Common myeloid progenitor, CD34-positive (primary cell): ENCODE results near the gene MAP1LC3B2.

Experiments
- CTCF ChIA-PET: fragments of 350-600 bp; sonication (Branson Sonifier 250); formaldehyde crosslinking; loops from one replicate; lab custom pipeline; 2021; ENCODE audit warnings: antibody characterized with exemption; lab: Charles Lee
- POLR2A ChIA-PET: fragments of 350-600 bp; sonication (Branson Sonifier 250); formaldehyde crosslinking; loops from one replicate; lab custom pipeline; 2021; ENCODE audit warnings: antibody characterized with exemption; lab: Charles Lee
- DNase-seq, 3 donors: peaks; one replicate each; pipeline versions ENCODE4 v3.0.0 to v3.0.0-alpha.2; 2013
- H3K27ac ChIP-seq, 2 experiments: 1 replicate in 1 of 2; 2 replicates in 1 of 2; pipeline ENCODE4 v1.7.0; 2013; ENCODE audit warnings: inconsistent platforms in 2 of 2, low read length in 2 of 2, mild to moderate bottlenecking in 2 of 2, low read depth in 1 of 2, moderate library complexity in 1 of 2; ENCODE audit not compliant: severe bottlenecking in 2 of 2, insufficient read depth in 1 of 2, poor library complexity in 1 of 2
- H3K27me3 ChIP-seq, 5 experiments: replicated peaks in 2 of 5; 1 replicate in 3 of 5; 2 replicates in 2 of 5; pipeline versions ENCODE4 v1.6.1 to v1.7.0; 2013; ENCODE audit warnings: low read length in 4 of 5, mild to moderate bottlenecking in 2 of 5, moderate library complexity in 2 of 5, inconsistent platforms in 1 of 5; ENCODE audit not compliant: insufficient read depth in 5 of 5, control insufficient read depth in 4 of 5
- H3K36me3 ChIP-seq, 4 experiments: 1 replicate in 2 of 4; 2 replicates in 2 of 4; pipeline versions ENCODE4 v1.6.1 to v1.7.0; 2013; ENCODE audit warnings: low read length in 3 of 4, control low read depth in 1 of 4, mild to moderate bottlenecking in 1 of 4; ENCODE audit not compliant: control insufficient read depth in 4 of 4, insufficient read depth in 4 of 4
- H3K4me1 ChIP-seq, 4 experiments: 1 replicate in 3 of 4; 2 replicates in 1 of 4; pipeline versions ENCODE4 v1.6.1 to v1.7.1; 2013; ENCODE audit warnings: low read length in 3 of 4, mild to moderate bottlenecking in 3 of 4, control low read depth in 1 of 4, inconsistent platforms in 1 of 4, moderate library complexity in 1 of 4; ENCODE audit not compliant: control insufficient read depth in 4 of 4, insufficient read depth in 4 of 4; ENCODE audit errors: control extremely low read depth in 1 of 4
- H3K4me3 ChIP-seq, 7 experiments: 1 replicate in 4 of 7; 2 replicates in 3 of 7; pipeline versions ENCODE4 v1.5.1 to v1.7.0; 2013; ENCODE audit warnings: mild to moderate bottlenecking in 7 of 7, low read length in 6 of 7, moderate library complexity in 6 of 7, inconsistent platforms in 2 of 7, low read depth in 2 of 7, control low read depth in 1 of 7; ENCODE audit not compliant: insufficient read depth in 4 of 7, control insufficient read depth in 1 of 7; ENCODE audit errors: extremely low read depth in 1 of 7
- H3K9me3 ChIP-seq, 5 experiments: 1 replicate in 4 of 5; 2 replicates in 1 of 5; pipeline versions ENCODE4 v1.6.1 to v1.7.1; 2013; ENCODE audit warnings: low read length in 4 of 5, mild to moderate bottlenecking in 2 of 5, inconsistent platforms in 1 of 5, low read depth in 1 of 5, moderate library complexity in 1 of 5; ENCODE audit not compliant: control insufficient read depth in 4 of 5, insufficient read depth in 2 of 5; ENCODE audit errors: control extremely low read depth in 1 of 5
- WGBS: methylation state at CpG from one replicate; pipeline ENCODE4 v1.1.5; 2013; ENCODE audit not compliant: insufficient coverage; 5-methylcytosine and 5-hydroxymethylcytosine counted together

The MAP1LC3B2 gene

GRCh38 chr12:116577154-116577561 is 18.0 kb downstream of the MAP1LC3B2 start:
- H3K4me3 ChIP-seq, result no peak overlapping the region
- CTCF ChIA-PET, result interaction anchor here (0.8 to 1.5 kb wide), 3 partner anchors 13 to 16 kb away, joined by 3 to 4 read pairs (median 3); no protein-coding TSS in a partner anchor
- POLR2A ChIA-PET, result no interaction called here
- H3K9me3 ChIP-seq, result peaks cover 0 to 3% (median 0%) of the 10 kb centered on the region in 5 experiments
- no peak overlapping the region for H3K27ac ChIP-seq
- WGBS, result 94% methylated on average over 2 of the region's 4 CpGs
- H3K36me3 ChIP-seq, result no peaks in the 10 kb centered on the region
- no peaks in the 10 kb centered on the region for H3K4me1 ChIP-seq
- H3K27me3 ChIP-seq, result no peaks in the 10 kb centered on the region
- DNase-seq, result no peak

- CTCF ChIA-PET, result interaction anchor here (0.8 to 1.5 kb wide), 3 partner anchors 12 to 17 kb away, joined by 3 to 4 read pairs (median 3); no protein-coding TSS in a partner anchor
- POLR2A ChIA-PET, result no interaction called here
- WGBS, result no CpG with 5 or more reads among the region's 1 CpG
These were observed 18.9 kb downstream of the MAP1LC3B2 start for GRCh38 chr12:116578051-116578450.

GRCh38 chr12:116582610-116583009 is 23.4 kb downstream of the MAP1LC3B2 start:
- peaks cover 0 to 9% (median 6%) of the 10 kb centered on the region in 5 experiments for H3K9me3 ChIP-seq
- no peak overlapping the region for H3K27ac ChIP-seq
- WGBS, result 97% methylated on average over 11 of the region's 11 CpGs
- ChIA-PET POLR2A (no interaction called here), CTCF (interaction anchor here (1.3 kb wide), 1 partner anchor 12 kb away, joined by 3 read pairs; no protein-coding TSS in a partner anchor)
- H3K4me3 ChIP-seq, result no peak overlapping the region
- H3K27me3 ChIP-seq, result no peaks in the 10 kb centered on the region
- peaks cover 0 to 4% (median 1%) of the 10 kb centered on the region in 4 experiments for H3K4me1 ChIP-seq
- H3K36me3 ChIP-seq, result no peaks in the 10 kb centered on the region
- DNase-seq, result no peak

More at GRCh38 chr12:116578051-116578450, 18.9 kb downstream of the MAP1LC3B2 start:
- no peak overlapping the region for H3K27ac ChIP-seq
- no peaks in the 10 kb centered on the region for H3K4me1 ChIP-seq
- H3K9me3 ChIP-seq, result peaks cover 0 to 3% (median 0%) of the 10 kb centered on the region in 5 experiments
- no peak overlapping the region for H3K4me3 ChIP-seq
- H3K27me3 ChIP-seq, result no peaks in the 10 kb centered on the region
- H3K36me3 ChIP-seq, result no peaks in the 10 kb centered on the region
- DNase-seq, result no peak

- CTCF ChIA-PET, result interaction anchor here (1.3 kb wide), 1 partner anchor 11 kb away, joined by 3 read pairs; no protein-coding TSS in a partner anchor
- WGBS, result no CpG with 5 or more reads among the region's 6 CpGs
These were observed 24.0 kb downstream of the MAP1LC3B2 start for GRCh38 chr12:116583129-116583694.

GRCh38 chr12:116587270-116587669 is 28.1 kb downstream of the MAP1LC3B2 start:
- Histone ChIP-seq H3K36me3 (no peaks in the 10 kb centered on the region), H3K27ac (no peak overlapping the region), H3K27me3 (no peaks in the 10 kb centered on the region), H3K4me1 (peaks cover 7 to 17% (median 12%) of the 10 kb centered on the region in 4 experiments), H3K9me3 (peaks cover 0 to 9% (median 6%) of the 10 kb centered on the region in 5 experiments), H3K4me3 (no peak overlapping the region)
- 89% methylated on average over 1 of the region's 2 CpGs for WGBS
- ChIA-PET CTCF (interaction anchor here (1.2 to 2.1 kb wide), 2 partner anchors 26 to 28 kb away, joined by 3 to 6 read pairs; partner anchors contain the start of gene MAP1LC3B2), POLR2A (interaction anchor here (2.1 kb wide), 1 partner anchor 28 kb away, joined by 6 read pairs; the partner anchor contains the start of gene MAP1LC3B2)
- DNase-seq, result no peak

More at GRCh38 chr12:116583129-116583694, 24.0 kb downstream of the MAP1LC3B2 start:
- Histone ChIP-seq H3K27ac (no peak overlapping the region), H3K4me1 (peaks cover 0 to 4% (median 1%) of the 10 kb centered on the region in 4 experiments), H3K4me3 (no peak overlapping the region), H3K36me3 (no peaks in the 10 kb centered on the region), H3K27me3 (no peaks in the 10 kb centered on the region), H3K9me3 (peaks cover 0 to 9% (median 6%) of the 10 kb centered on the region in 5 experiments)
- DNase-seq, result no peak
- POLR2A ChIA-PET, result interaction anchor here (0.6 kb wide), 1 partner anchor 309 kb away, joined by 3 read pairs; no protein-coding TSS in a partner anchor

- ChIA-PET CTCF (interaction anchor here (1.0 to 1.3 kb wide), 2 partner anchors 9 to 12 kb away, joined by 3 read pairs; no protein-coding TSS in a partner anchor), POLR2A (interaction anchor here (2.1 kb wide), 1 partner anchor 29 kb away, joined by 6 read pairs; the partner anchor contains the start of gene MAP1LC3B2)
- 97% methylated on average over 5 of the region's 5 CpGs for WGBS
- no peak for DNase-seq
- H3K27me3 ChIP-seq, result no peaks in the 10 kb centered on the region
- H3K4me3 ChIP-seq, result no peak overlapping the region
- no peak overlapping the region for H3K27ac ChIP-seq
- peaks cover 0 to 9% (median 6%) of the 10 kb centered on the region in 5 experiments for H3K9me3 ChIP-seq
- H3K4me1 ChIP-seq, result peaks cover 7 to 23% (median 18%) of the 10 kb centered on the region in 4 experiments
- no peaks in the 10 kb centered on the region for H3K36me3 ChIP-seq
These were observed 29.3 kb downstream of the MAP1LC3B2 start for GRCh38 chr12:116588390-116589028.
